Vagina (tissue), 2 donors: ENCODE measurements around the gene APRT.

Experiments
- CTCF ChIP-seq, 3 experiments: fragments of 450-650 bp in 2 of 3; fragments of 200-600 bp in 1 of 3; sonication (generic) in 1 of 3; IDR thresholded peaks; one replicate each; pipeline ENCODE4 v1.5.1; 2017 to 2019; ENCODE audit warnings: antibody characterized with exemption in 3 of 3, mild to moderate bottlenecking in 2 of 3, moderate library complexity in 2 of 3
- POLR2A ChIP-seq, 2 donors: fragments of 450-650 bp; IDR thresholded peaks; one replicate each; pipeline ENCODE4 v1.6.1; 2017; ENCODE audit warnings: antibody characterized with exemption in 2 of 2, mild to moderate bottlenecking in 2 of 2, moderate library complexity in 2 of 2
- POLR2AphosphoS5 ChIP-seq, 2 donors: sonication (generic); formaldehyde crosslinking; IDR thresholded peaks; one replicate each; pipeline ENCODE4 v1.9.0; 2017; ENCODE audit warnings: antibody characterized with exemption in 2 of 2, mild to moderate bottlenecking in 2 of 2, low read depth in 1 of 2; ENCODE audit not compliant: insufficient read depth in 1 of 2

GRCh38 chr16:88768071-88768783 is 43.5 kb downstream of the APRT start:
- TF ChIP-seq CTCF (IDR thresholded peaks at IDR 0.05), result no peak
- no peak for TF ChIP-seq POLR2A (IDR thresholded peaks at IDR 0.05)
- peak in 1 of 2 donors; percentile 18 for TF ChIP-seq POLR2AphosphoS5 (IDR thresholded peaks at IDR 0.05; ENCODE audit: insufficient read depth in 1 of 2, low read depth in 1 of 2)
